ENCODE measurements around the gene TMEM167B. TPM values are rescaled to one million over a fixed set of nuclear protein-coding genes. Genes with fewer than 3 reads are reported as not detected.

TMEM167B gene
- 13.6 to 15.9 TPM (median 15.7 TPM) in 3 replicates for polyA plus RNA-seq
- polyA plus RNA-seq (2011; ENCODE audit: low read depth), result 12.9 TPM
- 14.8 and 21.7 TPM in 2 replicates for polyA plus RNA-seq (2011; cell fraction: cytosol; rRNA removed)
- polyA plus RNA-seq (2011; cell fraction: nucleus; rRNA removed), result 11.4 and 12.2 TPM in 2 replicates
- polyA plus RNA-seq (2012; ENCODE audit: low replicate concordance), result 18.9 and 27.1 TPM in 2 replicates
- 1.6 to 7.2 TPM (median 5.6 TPM) in 3 replicates for polyA minus RNA-seq
- 9.6 TPM for polyA minus RNA-seq (2011; cell fraction: cytosol; rRNA and poly(A)+ RNA removed)
- 4.1 and 7.2 TPM in 2 replicates for polyA minus RNA-seq (2011; cell fraction: nucleus; rRNA and poly(A)+ RNA removed)

- H3K36me3 ChIP-seq (ENCODE audit: control insufficient read depth in 2 of 2, extremely low read depth in 1 of 2, insufficient read depth in 2 of 2, low read length in 2 of 2), result peaks cover 0 to 8% of the 10 kb centered on the region in 2 experiments
- no peaks in the 10 kb centered on the region for H3K9me1 ChIP-seq (ENCODE audit: control insufficient read depth, extremely low read depth, insufficient read depth, low read length)
- peak; percentile 56 for DNase-seq (ENCODE audit: low read depth, low spot score)
- TF ChIP-seq CTCF (optimal IDR thresholded peaks at IDR 0.05 in 1 of 3, IDR thresholded peaks at IDR 0.05 in 1 of 3, conservative IDR thresholded peaks at IDR 0.05 in 1 of 3; ENCODE audit: extremely low read depth in 1 of 3, insufficient read depth in 2 of 3, low read length in 3 of 3), result no peak
- TF ChIP-seq EZH2 (IDR thresholded peaks at IDR 0.05; ENCODE audit: low read length), result no peak
- H4K20me1 ChIP-seq (ENCODE audit: control insufficient read depth, extremely low read depth, insufficient read depth, low read length), result no peaks in the 10 kb centered on the region
- dilution Hi-C loops (cut with MboI; ENCODE audit: extremely low pct_ligation_motif_present, low sequenced_read_pairs), result no loop called here
- H3K9ac ChIP-seq (ENCODE audit: control insufficient read depth, extremely low read depth, insufficient read depth, low read length), result peak within 1 kb of the TSS; percentile 87
- H3K9me3 ChIP-seq (ENCODE audit: control insufficient read depth, low read depth, low read length), result no peaks in the 10 kb centered on the region
- peak within 1 kb of the TSS; percentile 90 for H2AFZ ChIP-seq (ENCODE audit: control insufficient read depth, low read length)
- peak within 1 kb of the TSS; percentile 60 to 84 (median 66) for H3K4me3 ChIP-seq (ENCODE audit: control insufficient read depth in 2 of 3, extremely low read depth in 1 of 3, insufficient read depth in 2 of 3, low read depth in 1 of 3, low read length in 3 of 3)
- no peak for FAIRE-seq
- peak within 1 kb of the TSS; percentile 88 for H3K27ac ChIP-seq (ENCODE audit: control insufficient read depth, insufficient read depth, low read length)
- H3K4me1 ChIP-seq (ENCODE audit: control insufficient read depth, extremely low read depth, insufficient read depth, low read length), result peaks cover 10% of the 10 kb centered on the region
- peak within 1 kb of the TSS; percentile 93 for H3K4me2 ChIP-seq (ENCODE audit: control insufficient read depth, extremely low read depth, insufficient read depth, low read depth, low read length)
- H3K27me3 ChIP-seq (ENCODE audit: control insufficient read depth, extremely low read depth, insufficient read depth, low read length), result no peaks in the 10 kb centered on the region
- H3K79me2 ChIP-seq (ENCODE audit: control insufficient read depth, insufficient read depth, low read length), result peaks cover 23% of the 10 kb centered on the region
Observed at GRCh38 chr1:109090196-109091077, at the start of gene TMEM167B. Gene TMEM167B (plus strand): TSS chr1:109090764. CDS start chr1:109090873, 109 bp downstream.

- Histone ChIP-seq H3K9ac (ENCODE audit: control insufficient read depth, extremely low read depth, insufficient read depth, low read length) (peak overlapping the region; percentile 88), H2AFZ (ENCODE audit: control insufficient read depth, low read length) (peak overlapping the region; percentile 34), H3K79me2 (ENCODE audit: control insufficient read depth, insufficient read depth, low read length) (peaks cover 52% of the 10 kb centered on the region), H3K4me2 (ENCODE audit: control insufficient read depth, extremely low read depth, insufficient read depth, low read depth, low read length) (peak overlapping the region; percentile 92), H3K27me3 (ENCODE audit: control insufficient read depth, extremely low read depth, insufficient read depth, low read length) (no peaks in the 10 kb centered on the region), H4K20me1 (ENCODE audit: control insufficient read depth, extremely low read depth, insufficient read depth, low read length) (no peaks in the 10 kb centered on the region), H3K4me3 (ENCODE audit: control insufficient read depth in 2 of 3, extremely low read depth in 1 of 3, insufficient read depth in 2 of 3, low read depth in 1 of 3, low read length in 3 of 3) (peak overlapping the region; percentile 69 to 100 (median 88)), H3K4me1 (ENCODE audit: control insufficient read depth, extremely low read depth, insufficient read depth, low read length) (peaks cover 3% of the 10 kb centered on the region), H3K36me3 (ENCODE audit: control insufficient read depth in 2 of 2, extremely low read depth in 1 of 2, insufficient read depth in 2 of 2, low read length in 2 of 2) (no peaks in the 10 kb centered on the region), H3K9me3 (ENCODE audit: control insufficient read depth, low read depth, low read length) (no peaks in the 10 kb centered on the region), H3K27ac (ENCODE audit: control insufficient read depth, insufficient read depth, low read length) (peak overlapping the region; percentile 54), H3K9me1 (ENCODE audit: control insufficient read depth, extremely low read depth, insufficient read depth, low read length) (no peaks in the 10 kb centered on the region)
- TF ChIP-seq CTCF (optimal IDR thresholded peaks at IDR 0.05 in 1 of 3, IDR thresholded peaks at IDR 0.05 in 1 of 3, conservative IDR thresholded peaks at IDR 0.05 in 1 of 3; ENCODE audit: extremely low read depth in 1 of 3, insufficient read depth in 2 of 3, low read length in 3 of 3) (peak in 1 of 3 experiments; percentile 19), EZH2 (IDR thresholded peaks at IDR 0.05; ENCODE audit: low read length) (no peak)
- dilution Hi-C loops (cut with MboI; ENCODE audit: extremely low pct_ligation_motif_present, low sequenced_read_pairs), result no loop called here
- FAIRE-seq (no peak), DNase-seq (ENCODE audit: low read depth, low spot score) (no peak)
Observed at GRCh38 chr1:109040989-109041620, 49.5 kb upstream of the TMEM167B start.

All from keratinocyte (primary cell).